HG03439 (cell line): ENCODE data around the gene RAB8B.

Experiments used
- ATAC-seq: cut with Tn5 transposase; IDR thresholded peaks from one replicate; pipeline ENCODE4 v1.9.1; 2021; ENCODE audit warnings: mild to moderate bottlenecking, moderate library complexity; ENCODE audit not compliant: unreplicated experiment

Gene RAB8B

GRCh38 chr15:63181648-63182047 lies 7.8 kb upstream of the RAB8B start:
- no peak for ATAC-seq

- no peak for ATAC-seq
Measured at GRCh38 chr15:63185206-63185605, 4.2 kb upstream of the RAB8B start.

- no peak for ATAC-seq
Measured at GRCh38 chr15:63186065-63186464, 3.3 kb upstream of the RAB8B start.

GRCh38 chr15:63187589-63188226 lies 1.7 kb upstream of the RAB8B start:
- ATAC-seq = no peak

- ATAC-seq = no peak
Measured at GRCh38 chr15:63188247-63188925, 1.0 kb upstream of the RAB8B start.

GRCh38 chr15:63189941-63190768 lies 749 bp downstream of the RAB8B start:
- ATAC-seq = no peak

- ATAC-seq = no peak
Measured at GRCh38 chr15:63190769-63191649, 1.6 kb downstream of the RAB8B start.

- peak; percentile 38 for ATAC-seq
Measured at GRCh38 chr15:63191895-63192618, 2.7 kb downstream of the RAB8B start.

GRCh38 chr15:63192619-63193206 lies 3.3 kb downstream of the RAB8B start:
- ATAC-seq = no peak

GRCh38 chr15:63194302-63194701 lies 4.9 kb downstream of the RAB8B start:
- no peak for ATAC-seq

- ATAC-seq = no peak
Measured at GRCh38 chr15:63194880-63195568, 5.6 kb downstream of the RAB8B start.

- no peak for ATAC-seq
Measured at GRCh38 chr15:63195569-63196015, 6.2 kb downstream of the RAB8B start.

- ATAC-seq = no peak
Measured at GRCh38 chr15:63196842-63197241, 7.4 kb downstream of the RAB8B start.

- no peak for ATAC-seq
Measured at GRCh38 chr15:63197626-63198025, 8.2 kb downstream of the RAB8B start.

- ATAC-seq = no peak
Measured at GRCh38 chr15:63198371-63199250, 9.2 kb downstream of the RAB8B start.

GRCh38 chr15:63200464-63201249 lies 11.3 kb downstream of the RAB8B start:
- ATAC-seq = no peak

- ATAC-seq = no peak
Measured at GRCh38 chr15:63202861-63203260, 13.5 kb downstream of the RAB8B start.
